GM13976 (cell line): ENCODE results near the gene COQ2.
"Not testable (repeated sequence)": the region's sequence is repeated elsewhere in the genome, so short reads cannot be mapped to it uniquely, and the experiment has no call there.

Experiments
- DNase-seq: peaks from one replicate; pipeline ENCODE4 v3.0.0; 2012; ENCODE audit warnings: low spot score
- CTCF ChIP-seq: IDR thresholded peaks from 2 replicates; pipeline ENCODE4 v1.5.1; 2012; ENCODE audit warnings: borderline replicate concordance, mild to moderate bottlenecking; ENCODE audit not compliant: insufficient read depth; ENCODE audit errors: extremely low read depth, missing control alignments, control extremely low read depth
- in situ Hi-C: fragments of 300-500 bp; cut with MboI; formaldehyde crosslinking; loops from one replicate; pipeline ENCODE4 v1.12.0; 2022; ENCODE audit warnings: low sequenced_read_pairs, mixed read lengths, inconsistent platforms; ENCODE audit not compliant: unreplicated experiment

The COQ2 gene

GRCh38 chr4:83237591-83237990 is 47.0 kb downstream of the COQ2 start:
- no peak for DNase-seq
- in situ Hi-C loops, result no loop called here
- TF ChIP-seq CTCF, result no peak

GRCh38 chr4:83235645-83236133 is 48.9 kb downstream of the COQ2 start:
- DNase-seq, in situ Hi-C loops: not testable (repeated sequence)

- DNase-seq, result no peak
- in situ Hi-C loops, result no loop called here
- no peak for TF ChIP-seq CTCF
These were observed 49.5 kb downstream of the COQ2 start for GRCh38 chr4:83234902-83235644.

GRCh38 chr4:83234387-83234786 is 50.2 kb downstream of the COQ2 start:
- in situ Hi-C loops, DNase-seq: not testable (repeated sequence)

- in situ Hi-C loops, result no loop called here
- DNase-seq, result no peak
- no peak for TF ChIP-seq CTCF
These were observed 52.5 kb downstream of the COQ2 start for GRCh38 chr4:83232082-83232481.

GRCh38 chr4:83231620-83232076 is 53.0 kb downstream of the COQ2 start:
- TF ChIP-seq CTCF, result no peak
- in situ Hi-C loops, result no loop called here
- DNase-seq, result no peak

GRCh38 chr4:83230928-83231327 is 53.7 kb downstream of the COQ2 start:
- in situ Hi-C loops, result no loop called here
- DNase-seq, result no peak
- TF ChIP-seq CTCF, result no peak
